ENCODE data around the gene MLLT10.

Gene MLLT10

DNA sequence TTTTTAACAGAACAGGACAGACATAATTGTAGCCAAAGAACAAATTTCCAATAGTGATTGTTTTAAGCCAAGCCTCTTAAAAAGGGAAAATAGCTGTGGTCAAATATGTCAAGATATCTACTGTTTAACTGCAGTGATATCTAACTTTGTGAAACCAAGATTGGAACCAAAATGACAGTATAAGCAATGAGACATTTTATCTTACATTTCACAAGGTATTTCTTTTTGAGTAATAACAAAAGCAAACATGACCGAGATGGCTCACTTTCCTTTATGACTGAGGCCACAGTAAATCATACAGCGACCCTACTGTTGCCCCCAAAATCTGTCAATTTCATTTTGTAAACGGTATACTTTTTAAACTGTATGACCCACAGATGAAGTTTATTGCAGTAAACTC is 215.8 kb downstream of the MLLT10 start:
- DNase-seq: no peak

DNA sequence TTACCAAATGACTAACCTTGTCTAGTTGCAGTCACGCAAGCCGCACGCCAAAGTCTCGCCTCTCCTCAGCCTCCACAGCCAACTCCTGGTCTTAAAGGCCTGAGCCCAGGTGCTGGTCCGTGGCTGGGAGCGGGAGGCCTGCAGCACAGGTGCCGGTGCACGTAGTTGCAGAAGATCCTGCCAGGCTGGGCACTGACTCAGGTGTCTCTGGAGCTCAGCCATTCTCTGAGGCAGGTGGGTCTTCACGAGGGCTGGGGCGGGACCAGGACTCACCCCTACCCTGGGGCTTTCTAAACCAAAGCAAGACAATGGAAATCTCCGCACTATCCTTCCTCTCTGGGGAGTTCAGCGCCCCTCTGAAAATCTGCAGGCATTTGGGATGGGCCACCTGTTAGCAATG is 216.4 kb downstream of the MLLT10 start:
- DNase-seq: no peak

DNA sequence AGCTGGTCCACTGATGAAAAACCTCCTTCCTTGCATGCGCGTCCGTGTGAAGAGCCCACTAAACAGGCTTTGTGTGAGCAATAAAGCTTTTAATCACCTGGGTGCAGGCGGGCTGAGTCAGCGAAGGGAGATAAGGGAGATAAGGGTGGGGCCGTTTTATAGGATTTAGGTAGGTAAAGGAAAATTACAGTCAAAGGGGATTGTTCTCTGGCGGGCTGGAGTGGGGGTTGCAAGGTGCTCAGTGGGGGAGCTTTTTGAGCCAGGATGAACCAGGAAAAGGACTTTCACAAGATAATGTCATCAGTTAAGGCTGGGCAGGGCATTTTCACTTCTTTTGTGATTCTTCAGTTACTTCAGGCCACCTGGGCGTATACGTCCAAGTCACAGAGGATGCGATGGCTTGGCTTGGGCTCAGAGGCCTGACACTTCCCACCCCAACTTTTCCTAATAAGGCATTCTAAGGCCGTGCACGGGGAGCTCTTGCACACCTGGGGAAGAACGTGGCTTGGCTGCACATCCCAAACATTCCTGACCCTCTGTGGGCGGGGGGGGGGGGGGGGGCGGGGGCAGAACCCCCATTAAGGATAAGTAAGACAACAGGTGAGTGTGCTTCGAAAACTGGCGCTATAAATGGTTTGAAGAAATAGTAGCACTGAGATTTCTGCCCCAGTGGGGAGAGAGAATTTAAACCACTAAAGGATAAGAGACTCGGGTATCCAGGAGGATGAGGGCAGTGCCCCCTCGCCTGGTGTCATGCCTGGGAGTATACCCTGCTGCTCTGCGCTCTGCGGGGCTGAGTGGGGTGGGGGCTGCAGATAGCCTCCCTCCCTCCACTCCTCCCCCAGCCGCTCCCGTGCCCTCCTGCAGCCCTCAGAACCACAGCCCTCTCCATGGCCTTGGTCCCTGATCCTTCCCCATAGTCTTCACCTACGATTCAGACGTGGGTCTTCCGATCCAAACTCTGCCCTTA is 217.6 kb downstream of the MLLT10 start:
- DNase-seq: no peak

DNA sequence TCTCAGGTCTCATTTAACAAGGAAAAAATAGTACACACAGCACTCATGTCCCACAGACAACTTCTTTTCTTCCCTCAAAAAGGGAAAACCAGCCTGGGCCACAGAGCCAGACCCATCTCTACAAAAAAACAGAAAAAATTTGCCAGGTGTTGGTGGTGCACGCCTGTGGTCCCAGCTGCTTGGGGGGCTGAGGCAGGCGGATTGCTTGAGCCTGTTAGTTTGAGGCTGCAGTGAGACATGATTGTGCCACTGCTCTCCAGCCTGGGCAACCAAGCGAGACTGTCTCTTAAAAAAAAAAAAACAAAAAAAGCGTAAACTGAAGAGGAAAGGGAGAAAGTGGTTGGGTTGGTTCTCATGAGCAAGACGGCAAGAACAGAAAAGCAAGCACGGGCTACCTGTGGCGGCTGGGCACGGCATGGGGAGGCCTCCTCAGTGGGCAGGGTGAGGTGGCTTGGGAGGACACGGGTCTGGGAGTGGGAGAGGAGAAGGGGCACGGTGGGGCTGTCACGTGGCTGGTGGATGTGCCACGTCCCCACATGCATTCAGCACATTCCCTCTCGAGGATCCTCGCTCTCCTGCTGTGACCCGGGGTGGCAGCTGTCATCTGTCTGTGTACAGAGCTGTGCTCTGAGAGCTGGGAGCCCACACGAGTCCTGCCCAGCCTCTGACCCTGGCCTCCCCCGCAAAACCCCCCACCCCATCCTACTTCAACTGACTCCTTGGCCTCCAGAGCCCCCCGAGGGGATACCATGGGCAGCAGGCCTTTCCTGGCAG is 219.7 kb downstream of the MLLT10 start:
- DNase-seq: no peak

DNA sequence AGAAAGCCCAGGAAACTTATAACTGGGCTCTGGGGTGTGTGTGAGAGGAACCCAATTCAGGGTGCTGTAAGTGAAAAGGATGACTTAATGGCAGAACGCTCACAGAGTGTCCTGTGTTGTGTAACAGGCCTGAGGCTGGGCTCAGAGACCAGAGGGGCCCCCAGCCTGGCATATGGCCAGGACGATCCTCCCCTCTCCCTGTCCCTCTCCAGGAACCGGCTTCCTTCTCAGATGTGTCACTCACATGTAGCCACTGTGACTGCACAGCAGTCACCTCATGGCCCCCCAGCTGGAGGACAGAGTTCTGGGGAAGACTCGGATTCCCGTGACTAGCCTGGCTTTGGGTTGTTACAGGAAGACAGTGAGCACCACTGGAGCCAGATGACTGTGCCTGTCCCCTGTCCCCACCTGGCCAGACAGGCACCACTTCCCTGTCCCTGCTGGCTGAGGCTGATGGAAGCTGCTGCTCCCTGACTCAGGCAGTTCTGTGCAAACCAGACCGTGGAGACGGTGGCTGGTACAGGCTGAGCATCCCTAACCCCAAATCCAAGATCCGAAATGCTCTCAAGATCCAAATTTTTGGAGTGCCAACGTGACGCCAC is 220.5 kb downstream of the MLLT10 start:
- DNase-seq: no peak

DNA sequence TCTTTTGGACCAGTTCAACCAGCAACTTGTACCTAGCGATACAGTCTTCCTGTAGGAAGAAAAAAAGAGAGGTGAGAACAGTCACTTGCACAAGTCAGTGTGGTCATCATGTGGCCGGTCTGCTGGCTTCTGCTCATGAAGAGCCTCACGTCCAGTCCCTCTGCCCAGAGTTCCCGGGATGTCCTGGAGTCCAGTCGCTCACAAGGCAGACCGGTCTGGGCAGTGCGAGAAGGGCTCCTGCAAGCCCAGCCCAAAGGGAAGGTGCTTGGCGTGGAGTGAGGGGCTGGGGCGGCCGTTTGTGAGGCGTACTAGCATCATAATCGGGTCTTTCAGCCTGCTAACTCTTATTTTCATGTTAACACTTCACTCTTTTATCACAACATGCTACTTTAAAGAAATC is 222.7 kb downstream of the MLLT10 start:
- DNase-seq: no peak

DNA sequence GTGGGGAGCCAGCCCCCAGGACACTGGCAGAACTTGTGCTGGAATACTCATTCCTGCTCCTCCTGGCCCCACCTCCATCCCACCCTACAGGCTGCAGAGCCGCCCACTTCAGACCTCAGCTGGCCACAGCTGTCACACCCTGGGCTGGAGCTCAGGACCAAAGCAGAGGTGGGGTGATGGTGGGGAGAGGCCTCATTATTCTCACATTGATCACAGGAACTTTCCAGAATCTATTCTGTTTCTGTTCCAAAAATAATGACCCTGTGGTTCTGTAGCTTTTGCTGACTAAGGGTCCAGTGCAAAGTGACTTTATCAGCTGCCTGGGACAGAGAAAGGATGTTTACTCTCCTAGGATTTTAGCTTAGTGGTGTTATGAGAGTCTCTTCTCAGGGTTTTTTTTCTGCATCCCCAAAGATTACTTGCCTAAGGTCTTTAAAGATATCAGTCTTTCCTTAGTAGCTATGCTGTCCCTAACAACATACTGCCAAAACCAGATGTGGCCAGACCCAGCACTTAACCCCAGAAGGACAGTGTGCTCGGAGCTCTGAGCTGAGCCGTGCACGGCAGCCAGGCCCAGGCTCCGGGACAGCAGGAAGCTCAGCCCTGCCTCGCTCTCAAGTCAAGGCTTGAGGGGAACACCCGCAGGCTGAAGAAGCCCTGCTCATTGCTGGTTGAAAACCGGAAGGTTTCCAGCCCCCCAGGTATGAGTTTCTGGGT is 223.3 kb downstream of the MLLT10 start:
- no peak for DNase-seq

DNA sequence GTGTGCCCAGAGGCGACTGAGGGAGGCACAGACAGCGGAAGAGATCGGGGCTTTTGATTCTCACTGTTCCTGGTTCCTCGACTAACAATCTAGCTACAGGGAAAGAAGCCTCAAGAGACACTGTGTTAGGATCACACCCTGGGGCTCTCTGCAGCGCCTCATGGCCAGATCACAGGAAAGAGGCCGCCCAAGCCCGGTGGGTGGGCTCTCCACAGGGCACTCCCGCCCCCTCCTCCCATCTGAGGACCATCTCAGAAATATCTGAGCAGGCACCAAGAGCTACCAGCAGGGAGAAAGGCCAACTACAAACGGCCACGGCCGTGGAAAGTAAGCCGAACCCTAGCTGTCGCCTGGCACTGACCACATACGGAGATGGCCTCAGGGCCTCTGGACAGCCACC is 224.2 kb downstream of the MLLT10 start:
- no peak for DNase-seq

DNA sequence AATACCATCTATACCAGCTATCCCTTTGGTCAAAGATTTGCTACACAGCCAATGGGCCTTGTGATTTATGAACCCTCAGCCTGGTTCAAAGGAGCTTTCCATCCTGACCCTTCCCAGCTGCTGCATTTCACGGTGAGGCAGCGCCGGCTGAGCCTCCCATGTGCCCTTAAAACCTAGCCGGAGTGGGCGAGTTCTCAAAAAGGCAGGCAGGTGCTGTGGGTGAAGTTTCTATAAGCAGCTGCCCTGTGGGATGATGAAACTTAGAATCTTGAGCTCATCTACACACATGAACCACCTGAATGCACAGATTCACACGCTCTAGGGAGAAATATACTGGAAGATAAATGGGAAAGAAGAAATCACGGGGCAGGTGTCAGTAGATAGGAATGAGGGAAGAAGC is 224.7 kb downstream of the MLLT10 start:
- DNase-seq: no peak

DNA sequence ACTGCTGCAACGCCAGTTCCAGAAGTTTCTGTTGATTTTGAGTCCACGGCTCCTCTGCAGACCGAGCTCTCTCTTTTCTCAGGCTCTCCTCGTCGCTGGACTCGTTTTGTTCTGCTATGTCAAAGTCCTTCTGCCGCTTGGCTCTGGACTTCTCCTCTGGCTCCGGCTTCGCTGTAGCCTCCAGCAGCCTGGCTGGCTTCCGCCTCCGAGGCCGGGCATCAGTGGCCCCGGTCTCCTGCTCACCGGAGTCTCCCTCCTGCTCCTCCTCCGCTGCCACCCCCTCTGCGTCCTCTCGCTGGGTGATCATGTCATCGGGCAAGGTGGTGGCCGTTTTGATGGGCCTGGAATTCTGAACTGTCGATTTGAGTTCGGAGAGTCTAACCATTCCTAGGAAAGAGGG is 225.2 kb downstream of the MLLT10 start:
- DNase-seq: no peak

DNA sequence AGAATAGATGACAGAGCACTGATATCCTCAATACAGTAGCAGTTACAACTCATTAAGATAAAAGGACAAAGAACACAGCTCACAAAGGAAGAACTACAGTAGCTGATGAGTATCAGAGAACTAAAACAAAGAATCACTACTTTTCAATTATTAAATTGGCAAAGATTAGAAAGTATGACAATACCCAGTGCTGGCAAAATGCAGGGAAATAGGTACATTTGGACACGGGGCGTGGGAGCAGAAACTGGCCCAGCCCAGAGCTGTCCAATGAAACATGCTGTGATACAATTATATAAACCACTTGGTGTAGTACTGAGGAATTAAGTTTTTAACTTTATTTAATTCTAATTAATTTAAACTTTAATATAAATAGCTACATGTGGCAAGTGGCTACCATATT is 226.3 kb downstream of the MLLT10 start:
- DNase-seq: no peak

DNA sequence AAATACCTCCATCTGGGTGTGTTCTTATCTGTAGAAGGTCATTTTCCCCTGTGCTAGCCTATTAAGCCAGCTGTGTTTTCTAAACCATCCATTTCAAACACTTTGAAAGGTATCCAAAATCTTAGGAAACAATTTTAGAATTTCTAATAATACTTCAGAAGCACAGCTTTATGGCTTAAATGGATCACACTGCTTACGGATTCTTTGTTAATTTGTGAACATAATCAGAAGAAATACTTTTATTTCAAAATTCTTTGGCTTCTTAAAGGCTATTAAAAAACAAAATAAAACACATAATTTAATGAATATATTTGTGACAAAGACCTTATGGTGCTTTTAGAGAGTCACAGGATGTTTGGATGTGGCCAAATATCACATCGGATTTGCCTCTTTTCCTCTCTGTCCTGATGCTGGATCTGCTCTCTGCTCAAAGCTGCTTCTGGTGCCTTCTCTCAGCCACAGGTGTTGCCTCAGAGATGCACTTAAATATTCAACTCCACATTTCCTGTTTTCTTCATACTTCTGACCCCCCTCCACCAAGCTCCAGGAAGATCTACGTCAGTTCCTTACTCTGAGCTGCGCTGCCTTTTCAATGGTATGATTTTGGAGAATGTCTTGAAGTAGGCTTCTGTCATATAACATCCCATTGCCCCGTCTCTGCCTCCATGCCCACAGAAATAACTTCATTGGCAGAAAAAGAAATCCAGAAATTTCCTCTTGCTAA is 230.6 kb downstream of the MLLT10 start:
- no peak for DNase-seq

DNA sequence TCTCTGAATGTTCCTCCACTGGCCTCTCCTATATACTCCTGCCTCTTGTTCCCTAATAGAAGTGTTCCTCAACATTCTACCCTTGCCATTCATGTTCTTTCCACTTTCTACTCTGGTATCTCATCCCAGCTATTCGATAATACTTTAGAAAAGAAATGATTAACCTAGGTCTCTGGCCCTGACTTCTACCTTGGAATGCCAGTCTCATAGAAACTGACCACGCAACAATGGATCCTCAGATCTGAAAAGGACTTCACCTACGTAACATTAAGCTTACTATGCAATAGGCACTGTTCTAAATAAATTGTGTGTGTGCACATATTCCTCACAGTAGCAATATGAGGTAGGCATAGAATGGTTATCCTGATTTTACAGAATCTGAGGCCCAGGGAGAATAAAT is 235.0 kb downstream of the MLLT10 start:
- no peak for DNase-seq

DNA sequence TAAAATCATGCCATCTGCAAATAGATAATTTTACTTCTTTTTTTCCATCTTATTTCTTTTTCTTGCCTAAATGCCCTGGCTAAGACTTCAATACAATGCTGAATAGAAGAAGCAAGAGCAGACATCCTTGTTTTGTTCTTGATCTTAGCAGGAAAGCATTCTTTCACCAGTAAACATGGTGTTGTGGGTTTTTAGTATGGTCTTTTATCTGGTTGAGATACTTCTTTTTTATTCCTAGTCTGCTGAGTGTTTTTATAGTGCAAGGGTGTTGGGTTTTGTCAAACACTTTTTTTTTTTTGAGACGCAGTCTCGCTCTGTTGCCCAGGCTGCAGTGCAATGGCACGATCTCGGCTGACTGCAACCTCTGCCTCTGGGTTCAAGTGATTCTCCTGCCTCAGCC is 237.2 kb downstream of the MLLT10 start:
- no peak for DNase-seq

DNA sequence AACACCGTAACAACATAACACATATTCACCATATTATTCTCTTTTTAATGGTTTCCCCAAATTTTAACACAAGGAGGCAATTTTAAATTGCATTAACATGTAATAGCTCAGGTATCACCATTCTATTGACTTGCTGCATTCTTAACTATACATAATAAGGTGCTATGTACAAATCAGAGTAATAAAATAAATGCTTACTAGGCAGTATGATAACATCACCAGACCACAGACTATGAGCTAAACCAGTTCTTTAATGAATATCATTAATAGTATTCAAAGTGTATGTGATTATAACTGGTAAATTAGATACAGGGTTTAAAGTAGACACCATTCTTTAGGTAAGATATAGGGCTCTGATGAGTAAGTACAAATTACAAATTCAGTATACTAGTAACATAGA is 242.9 kb downstream of the MLLT10 start:
- DNase-seq: no peak

DNA sequence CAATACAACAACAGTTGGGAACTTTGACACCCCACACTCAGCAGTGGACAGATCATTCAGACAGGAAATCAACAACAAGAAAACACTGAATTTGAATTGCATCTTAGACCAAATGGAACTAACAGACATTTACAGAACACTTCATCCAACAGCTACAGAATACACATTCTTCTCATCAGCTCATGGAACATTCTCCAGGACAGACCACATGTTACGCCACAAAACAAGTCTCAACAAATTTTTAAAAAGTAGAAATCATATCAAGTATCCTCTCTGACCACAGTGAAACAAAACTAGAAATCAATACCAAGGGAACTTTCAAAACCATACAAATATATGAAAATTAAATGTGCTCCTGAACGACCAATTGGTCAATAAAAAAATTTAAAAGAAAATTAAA is 257.2 kb downstream of the MLLT10 start:
- no peak for DNase-seq

Measured in bone marrow (tissue), 2 donors.